ENCODE data around the gene PDCL3.

The PDCL3 gene

DNA sequence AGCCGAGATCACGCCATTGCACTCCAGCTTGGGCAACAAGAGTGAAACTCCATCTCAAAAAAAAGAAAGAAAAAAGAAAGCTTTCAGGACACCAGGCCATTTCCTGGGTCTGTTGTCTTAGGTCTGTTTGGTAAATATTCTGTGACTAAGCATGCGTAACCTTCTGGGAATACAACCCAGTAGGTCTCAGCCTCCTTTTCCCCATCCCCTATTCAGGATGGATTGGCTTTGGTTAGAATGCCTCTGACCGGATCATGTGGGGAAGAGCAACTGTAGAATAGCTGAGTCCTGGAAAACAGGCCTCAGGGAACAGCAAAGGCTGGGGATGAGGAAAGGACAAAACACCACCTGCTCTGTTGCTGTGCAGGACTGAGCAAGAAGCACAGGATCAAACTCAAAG lies 1.6 kb upstream of the PDCL3 start:
- no peak for DNase-seq (ENCODE audit: low read depth)

DNA sequence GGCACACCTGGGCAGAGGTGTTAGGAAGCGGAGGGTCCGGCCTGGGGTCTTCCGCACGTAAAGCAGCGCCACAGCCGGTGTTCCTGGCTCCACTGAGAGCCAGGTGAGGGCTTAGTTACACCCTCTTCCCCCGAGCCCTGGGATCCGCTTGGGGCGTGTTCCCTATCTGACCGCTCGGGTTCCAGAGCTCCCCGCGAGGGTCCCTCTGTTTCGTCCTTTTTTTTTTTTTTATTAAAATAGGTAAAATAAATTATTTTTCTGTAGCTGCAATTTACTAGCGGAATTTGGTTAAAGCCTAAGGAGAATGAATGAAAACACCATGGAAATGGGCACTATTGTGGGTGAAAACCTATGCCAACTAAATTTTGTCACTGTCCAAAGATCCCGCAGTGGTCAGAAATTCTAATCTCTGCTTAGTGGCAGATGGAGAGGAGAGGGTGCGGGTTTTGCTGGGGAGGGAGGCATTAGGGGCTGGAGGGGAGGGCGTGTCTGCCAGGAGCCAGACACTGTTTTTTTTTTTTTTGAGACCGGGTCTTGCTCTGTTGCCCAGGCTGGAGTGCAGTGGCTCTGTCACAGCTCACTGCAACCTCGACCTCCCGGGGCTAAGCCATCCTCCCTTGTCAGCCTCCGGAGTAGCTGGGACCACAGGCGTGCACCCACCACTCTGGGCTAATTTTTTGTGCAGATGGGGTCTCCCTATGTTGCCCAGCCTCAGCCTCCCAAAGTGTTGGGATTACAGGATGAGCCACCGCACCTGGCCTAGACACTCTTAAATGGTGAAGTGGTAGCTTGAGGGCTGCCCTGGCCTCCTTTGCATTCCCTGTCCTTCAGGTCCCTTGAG lies 834 bp downstream of the PDCL3 start:
- no peak for DNase-seq (ENCODE audit: low read depth)

DNA sequence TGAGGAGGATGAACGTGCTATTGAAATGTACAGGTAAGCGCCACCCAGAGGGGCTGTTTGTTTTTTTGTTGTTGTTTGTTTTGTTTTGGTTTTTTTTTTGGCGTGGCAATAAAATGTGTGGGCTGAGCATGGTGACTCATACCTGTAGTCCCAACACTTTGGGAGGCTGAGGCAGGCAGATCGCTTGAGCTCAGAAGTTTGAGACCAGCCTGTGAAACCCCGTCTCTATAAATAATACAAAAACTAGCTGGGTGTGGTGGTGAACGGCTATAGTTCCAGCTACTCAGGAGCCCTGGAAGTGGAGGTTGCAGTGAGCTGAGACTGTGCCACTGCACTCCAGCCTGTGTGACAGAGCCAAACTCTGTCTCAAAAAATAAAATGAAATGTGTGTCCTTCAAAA lies 6.2 kb downstream of the PDCL3 start:
- DNase-seq (ENCODE audit: low read depth): no peak

DNA sequence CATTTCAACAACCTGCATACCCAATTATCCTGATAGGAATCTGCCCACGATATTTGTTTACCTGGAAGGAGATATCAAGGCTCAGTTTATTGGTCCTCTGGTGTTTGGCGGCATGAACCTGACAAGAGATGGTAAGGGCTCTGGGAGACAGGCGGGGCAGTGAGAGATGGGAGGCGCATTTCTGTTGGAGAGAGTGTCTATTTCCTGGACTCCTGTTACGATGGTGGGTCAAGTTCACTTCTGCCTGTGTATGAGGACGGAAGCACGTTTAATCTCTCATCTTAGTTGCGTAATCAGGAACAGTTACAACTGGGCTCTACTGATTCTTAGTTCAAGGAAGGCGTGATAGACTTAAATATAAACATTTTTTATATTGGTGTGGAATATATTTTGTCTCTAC lies 8.9 kb downstream of the PDCL3 start:
- DNase-seq (ENCODE audit: low read depth): no peak

DNA sequence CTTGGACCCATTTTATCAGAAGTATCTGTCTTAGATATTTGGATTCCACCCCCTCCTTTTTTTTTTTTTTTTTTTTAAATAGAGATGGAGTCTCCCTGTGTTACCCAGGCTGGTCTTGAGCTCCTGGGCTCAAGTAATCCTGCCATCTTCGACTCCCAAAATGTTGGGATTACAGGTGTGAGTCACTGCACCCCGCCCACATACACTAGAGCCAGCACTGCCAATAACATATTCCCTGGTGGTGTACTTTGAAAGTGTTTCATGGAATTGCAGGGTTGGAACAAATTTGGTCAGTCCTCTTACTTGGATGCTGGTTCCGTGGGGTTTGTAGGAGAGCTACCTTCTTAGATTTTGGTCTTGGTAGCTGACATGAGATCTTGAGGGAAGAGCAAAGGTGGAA lies 15.0 kb downstream of the PDCL3 start:
- no peak for DNase-seq (ENCODE audit: low read depth)

DNA sequence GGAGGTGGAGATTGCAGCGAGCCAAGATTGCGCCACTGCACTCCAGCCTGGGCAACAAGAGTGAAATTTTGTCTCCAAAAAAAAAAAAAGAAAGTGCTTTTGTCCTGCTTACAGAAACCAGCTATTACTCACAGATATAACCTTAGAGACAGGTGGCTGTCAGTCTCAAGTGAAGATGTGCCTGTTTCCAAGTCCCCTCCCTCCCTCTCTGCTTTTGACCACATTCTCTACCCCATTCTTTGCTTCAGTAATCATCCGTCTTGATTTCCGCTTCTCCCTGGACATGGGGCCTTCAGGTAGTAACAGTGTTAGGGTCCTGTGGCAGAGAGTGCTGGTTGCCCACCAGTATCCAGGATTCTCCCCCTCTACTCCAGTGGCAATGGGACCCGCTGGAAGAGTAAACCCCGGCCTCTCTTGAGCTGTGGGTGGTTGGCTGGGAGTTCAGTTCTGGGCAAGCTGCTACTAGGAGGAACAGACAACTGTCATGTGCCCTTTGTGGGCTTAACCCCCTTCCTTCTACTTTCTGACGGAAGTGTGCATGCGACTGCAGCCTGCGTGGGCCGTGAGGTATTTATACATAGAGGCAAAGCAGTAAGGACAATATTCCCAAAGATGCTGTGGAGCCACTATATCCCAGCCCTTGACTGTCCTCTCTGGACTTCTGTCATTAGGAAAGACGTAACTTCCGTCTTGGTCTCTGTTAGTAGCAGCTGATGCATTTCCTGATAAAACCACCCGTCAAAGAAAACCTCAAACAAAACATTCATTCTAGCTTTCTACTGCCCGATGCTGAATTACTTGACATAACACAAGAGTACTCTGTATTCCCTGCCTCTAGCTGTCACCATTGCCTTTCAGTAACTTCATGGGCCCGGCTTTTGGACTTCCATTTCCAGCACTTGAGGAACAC lies 17.8 kb downstream of the PDCL3 start:
- no peak for DNase-seq (ENCODE audit: low read depth)

DNA sequence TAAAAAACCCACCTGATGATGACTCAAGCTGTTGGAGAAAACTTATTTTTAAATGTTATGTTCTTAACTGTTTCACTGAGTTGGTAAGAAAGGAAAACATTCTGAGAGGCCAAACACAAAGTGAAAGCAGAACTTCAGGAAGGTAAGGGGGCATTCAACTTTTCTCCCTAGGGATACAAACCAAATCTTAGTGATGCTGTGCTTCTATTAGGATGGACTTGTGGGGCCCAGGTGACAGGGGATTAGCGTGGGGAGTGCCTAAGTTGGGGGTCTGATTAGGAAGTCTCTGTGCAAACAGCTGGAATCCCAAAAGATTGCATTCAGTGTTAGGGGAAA lies 18.5 kb downstream of the PDCL3 start:
- no peak for DNase-seq (ENCODE audit: low read depth)

DNA sequence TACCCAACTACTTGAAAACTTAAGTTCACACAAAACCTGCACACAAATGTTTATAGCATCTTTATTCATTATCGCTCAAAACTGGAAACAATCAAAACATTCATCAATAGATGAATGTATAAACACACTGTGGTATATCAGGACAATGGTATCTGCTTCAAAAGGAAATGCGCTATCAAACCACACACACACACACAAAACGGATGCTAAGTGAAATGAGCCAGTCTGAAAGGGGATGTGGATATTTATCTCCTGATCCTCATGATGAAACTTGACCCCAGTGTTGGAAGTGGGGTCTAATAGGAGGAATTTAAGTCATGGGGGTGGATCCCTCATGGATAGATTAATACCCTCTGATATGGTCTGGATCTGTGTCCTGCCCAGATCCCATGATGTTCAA lies 22.0 kb downstream of the PDCL3 start:
- no peak for DNase-seq (ENCODE audit: low read depth)

DNA sequence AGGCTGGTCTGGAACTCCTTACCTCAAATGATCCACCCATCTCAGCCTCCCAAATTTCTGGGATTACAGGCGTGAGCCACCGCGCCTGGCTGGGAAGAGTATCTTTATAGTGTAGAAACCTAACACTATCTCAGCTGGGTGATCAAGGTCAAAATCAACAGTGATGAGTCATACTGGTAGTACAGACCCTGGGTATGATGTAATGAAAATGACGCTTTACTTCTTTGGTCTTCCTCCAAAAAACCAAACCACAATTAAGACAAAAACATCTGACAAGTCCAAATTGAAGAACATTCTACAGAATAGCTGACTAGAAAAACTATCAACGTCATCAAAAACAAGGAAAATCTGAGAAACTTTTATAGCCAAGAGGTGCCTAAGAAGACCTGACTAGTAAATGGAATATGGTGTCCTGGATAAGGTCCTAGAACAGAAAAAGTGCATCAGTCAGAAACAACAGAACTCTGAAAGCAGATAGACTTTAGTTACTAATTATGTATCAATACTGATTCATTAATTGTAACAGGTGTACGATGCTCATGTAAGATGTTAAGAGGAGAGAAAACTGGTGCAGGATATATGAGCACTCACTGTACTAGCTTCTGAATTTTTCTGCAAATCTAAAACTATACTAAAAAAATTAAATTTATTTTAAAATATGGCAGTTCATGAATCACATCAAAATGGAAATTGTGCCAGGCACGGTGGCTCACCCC lies 25.4 kb downstream of the PDCL3 start:
- DNase-seq (ENCODE audit: low read depth): peak; percentile 17

DNA sequence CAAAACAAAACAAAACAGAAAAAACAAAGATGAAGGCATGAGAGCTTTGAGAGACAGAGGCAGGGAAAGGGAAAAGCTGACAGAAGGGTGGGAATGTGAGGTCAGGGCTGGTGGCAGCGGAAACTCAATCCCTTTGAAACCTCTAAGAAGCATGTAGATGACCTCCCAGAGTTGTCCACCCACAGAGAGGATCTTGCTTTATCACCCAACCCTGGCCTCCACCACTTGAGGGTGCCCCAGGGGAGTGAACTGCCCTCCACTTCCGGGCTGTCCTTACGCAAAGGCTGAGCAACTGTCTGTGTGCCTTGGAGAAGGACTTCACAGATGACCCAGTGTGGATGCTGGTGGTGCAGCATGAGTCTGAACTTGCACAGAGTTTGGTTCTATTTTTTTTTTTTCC lies 26.7 kb downstream of the PDCL3 start:
- DNase-seq (ENCODE audit: low read depth): no peak

DNA sequence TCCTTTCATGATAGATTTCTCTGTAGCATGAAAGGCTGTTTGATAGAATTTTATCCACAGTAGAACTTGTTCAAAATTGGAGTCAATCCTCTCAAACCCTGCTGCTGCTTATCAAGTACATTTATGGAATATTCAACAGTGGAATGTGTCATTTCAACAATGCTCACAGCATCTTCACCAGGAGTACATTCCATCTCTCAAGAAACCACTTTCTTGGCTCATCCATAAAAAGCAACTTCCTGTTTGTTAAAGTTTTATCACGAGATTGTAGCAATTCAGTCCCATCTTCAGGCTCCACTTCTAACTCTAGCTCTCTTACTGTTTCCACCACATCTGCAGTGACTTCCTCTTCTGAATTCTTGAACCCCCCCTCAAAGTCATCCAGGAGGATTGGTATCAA lies 29.4 kb downstream of the PDCL3 start:
- no peak for DNase-seq (ENCODE audit: low read depth)

DNA sequence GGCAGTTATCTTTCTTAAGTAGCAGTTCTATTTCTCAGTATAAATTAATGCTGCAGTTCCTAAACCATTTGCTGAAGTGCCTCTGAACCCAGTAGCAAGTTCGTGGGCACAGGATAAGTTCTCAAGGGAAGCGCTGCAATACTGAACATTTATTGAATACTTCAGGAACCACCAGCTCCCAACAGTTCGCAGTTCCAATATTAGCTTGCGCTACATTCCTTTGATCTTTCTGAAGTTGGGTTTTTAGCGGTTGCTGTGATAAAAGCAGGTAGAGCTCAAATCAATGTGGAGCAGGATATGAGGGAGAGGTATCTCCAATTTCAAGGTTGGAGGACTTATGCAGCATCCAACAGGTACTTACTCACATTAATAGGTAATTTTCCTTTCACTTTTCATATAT lies 33.7 kb downstream of the PDCL3 start:
- no peak for DNase-seq (ENCODE audit: low read depth)

DNA sequence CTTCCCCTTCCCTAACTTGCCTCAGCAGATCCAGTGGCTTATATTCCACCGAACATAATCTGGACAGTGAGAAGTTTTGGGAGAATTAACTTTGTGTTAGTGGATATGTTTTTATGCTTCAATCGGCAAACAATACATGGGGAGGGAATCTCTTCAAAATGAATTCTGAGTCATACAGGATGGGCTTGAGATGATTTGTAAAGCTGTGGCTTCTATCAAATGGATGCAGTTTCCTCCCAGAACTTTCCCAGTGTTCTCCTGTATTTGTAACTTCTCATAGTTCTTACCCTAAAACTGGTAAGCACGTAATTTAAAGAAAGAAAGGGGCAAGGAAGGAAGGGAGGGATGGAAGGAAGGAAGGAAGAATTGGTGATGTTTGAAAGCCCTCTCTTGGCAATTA lies 36.8 kb downstream of the PDCL3 start:
- DNase-seq (ENCODE audit: low read depth): no peak

DNA sequence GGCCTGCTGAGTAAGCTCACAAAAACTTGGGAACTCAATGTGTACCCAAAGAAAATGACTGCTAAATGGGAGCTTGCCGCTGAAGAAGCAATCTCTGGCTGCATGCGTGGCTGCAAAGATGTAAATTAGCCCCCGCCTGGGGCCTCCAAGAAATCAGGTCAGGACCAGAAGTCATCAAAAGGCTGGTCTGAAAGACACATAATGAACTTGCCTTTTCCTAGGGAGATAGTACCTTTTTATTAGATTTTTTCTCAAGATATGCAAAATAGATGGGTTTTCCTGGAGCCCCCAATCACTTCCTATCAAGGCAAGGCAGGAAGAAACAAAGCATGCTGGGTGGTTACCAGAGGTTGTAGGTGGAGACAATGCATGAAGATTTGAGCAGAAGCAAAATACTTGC lies 38.9 kb downstream of the PDCL3 start:
- DNase-seq (ENCODE audit: low read depth): no peak

DNA sequence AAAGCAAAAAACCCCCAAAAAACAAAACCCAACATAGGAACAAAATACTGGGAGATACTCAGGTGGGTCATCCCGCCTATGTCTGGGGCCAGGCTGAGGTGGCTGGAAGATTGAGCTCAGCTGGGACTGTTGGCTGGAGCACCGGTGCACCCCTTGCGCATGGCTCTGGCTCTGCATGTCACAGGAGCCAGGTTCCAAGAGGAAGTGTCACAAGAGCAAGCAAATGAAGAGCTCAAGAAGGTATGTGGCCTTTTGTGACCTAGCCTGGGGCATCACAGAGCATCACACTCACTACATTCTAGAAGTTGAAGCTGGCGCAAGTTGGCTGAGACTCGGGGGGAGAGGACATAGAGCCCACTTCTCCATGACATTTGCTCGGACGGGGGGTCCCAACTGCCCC lies 40.6 kb downstream of the PDCL3 start:
- DNase-seq (ENCODE audit: low read depth): no peak

DNA sequence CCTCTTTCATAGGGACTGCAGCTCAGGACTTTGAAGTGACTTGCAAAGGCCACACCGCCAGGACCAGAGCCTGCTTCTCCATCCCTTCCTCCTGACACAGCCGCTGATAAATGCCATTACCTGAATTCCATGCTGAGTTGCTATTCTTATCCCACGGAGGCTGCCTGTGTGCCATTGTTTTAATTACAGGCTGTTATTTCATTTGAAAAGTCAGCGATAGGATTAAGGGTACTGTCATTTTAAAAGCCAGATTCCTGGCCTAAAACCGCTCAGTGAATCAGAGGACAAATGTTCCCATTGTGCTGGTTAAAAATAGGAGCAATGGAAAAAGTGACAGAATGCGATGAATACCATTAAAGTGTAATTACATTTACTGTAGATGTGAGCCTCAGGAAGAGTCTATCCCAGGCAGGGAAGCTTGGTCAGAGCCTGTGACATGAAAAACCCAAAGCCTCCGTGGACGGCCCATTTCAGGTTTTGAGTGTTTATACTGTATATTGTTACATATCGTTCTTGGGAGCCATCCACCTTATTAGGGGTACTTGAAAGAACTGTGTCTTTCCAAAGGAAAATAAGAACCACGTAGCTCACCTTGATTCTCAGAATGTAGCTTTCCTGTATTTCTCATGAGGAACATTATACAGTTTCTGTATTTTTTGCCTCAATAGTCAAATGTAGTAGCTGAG lies 41.3 kb downstream of the PDCL3 start:
- DNase-seq (ENCODE audit: low read depth): no peak

DNA sequence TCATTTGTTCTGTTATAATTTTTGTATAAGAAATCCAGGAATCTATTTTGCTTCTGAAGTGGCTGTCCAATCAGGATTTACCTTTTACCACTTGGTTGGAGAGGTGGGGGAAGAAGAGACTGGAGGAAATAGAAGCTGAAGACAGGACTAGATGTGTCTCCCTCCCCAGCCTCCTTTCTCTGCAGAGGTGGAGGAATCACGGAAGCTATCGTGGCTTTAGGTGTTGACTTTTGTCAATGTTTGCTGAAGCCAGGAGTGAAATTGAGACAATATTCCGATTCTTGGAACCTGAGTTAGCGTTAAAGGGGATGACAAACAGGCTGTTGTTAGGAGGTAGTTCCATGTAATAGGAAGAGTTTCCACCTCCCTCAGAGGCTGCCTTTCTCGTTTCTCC lies 43.5 kb downstream of the PDCL3 start:
- DNase-seq (ENCODE audit: low read depth): no peak

DNA sequence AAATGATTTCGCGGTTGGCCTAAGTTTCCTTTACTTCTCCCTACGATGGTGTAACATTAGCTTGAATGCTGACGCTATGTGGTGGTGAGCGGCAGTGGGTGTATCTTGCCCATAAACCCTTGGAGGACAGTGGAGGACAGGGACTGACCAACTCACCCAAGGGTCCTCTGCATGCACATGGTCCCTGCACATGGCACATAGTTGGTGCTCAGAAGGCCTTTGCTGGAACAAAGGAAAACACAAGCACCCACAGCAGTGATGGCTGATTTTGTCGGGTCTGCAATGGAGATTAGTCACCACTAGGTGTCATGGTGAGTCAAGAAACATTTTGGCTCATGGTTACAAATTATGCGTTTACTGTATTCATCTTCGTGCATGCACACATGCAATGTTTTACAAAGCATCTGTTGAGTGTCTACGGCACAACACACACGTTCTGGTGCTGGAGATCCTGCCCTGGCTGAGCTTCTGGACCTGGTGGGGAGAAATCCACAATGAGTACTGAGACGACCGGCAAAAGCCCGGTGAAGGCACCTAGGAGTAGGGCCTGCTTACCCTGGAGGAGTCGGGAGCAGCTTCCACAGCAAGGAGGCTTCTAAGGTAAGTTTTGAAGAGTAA lies 44.0 kb downstream of the PDCL3 start:
- DNase-seq (ENCODE audit: low read depth): no peak

DNA sequence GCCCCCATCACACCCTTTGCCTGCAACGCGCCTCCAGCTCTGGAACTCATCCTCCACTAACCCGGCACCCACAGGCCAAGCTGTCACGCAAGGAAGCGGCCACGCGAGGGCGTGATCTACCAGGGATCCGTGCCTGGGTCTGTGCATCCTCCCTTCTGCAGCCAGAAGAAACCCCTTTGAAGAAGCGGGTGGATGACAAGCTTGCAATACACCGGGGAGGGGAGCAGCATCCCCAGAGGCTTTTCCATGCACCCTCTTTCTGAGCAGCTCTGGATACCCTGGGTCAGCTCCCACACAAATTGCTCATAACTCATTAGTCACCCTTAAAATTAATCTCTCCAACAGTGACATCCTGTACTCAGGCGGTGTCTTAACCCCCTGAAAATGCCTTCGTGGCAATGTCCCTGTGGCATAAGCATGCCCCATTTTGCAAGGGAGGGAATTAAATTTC lies 47.6 kb downstream of the PDCL3 start:
- peak; percentile 21 for DNase-seq (ENCODE audit: low read depth)

DNA sequence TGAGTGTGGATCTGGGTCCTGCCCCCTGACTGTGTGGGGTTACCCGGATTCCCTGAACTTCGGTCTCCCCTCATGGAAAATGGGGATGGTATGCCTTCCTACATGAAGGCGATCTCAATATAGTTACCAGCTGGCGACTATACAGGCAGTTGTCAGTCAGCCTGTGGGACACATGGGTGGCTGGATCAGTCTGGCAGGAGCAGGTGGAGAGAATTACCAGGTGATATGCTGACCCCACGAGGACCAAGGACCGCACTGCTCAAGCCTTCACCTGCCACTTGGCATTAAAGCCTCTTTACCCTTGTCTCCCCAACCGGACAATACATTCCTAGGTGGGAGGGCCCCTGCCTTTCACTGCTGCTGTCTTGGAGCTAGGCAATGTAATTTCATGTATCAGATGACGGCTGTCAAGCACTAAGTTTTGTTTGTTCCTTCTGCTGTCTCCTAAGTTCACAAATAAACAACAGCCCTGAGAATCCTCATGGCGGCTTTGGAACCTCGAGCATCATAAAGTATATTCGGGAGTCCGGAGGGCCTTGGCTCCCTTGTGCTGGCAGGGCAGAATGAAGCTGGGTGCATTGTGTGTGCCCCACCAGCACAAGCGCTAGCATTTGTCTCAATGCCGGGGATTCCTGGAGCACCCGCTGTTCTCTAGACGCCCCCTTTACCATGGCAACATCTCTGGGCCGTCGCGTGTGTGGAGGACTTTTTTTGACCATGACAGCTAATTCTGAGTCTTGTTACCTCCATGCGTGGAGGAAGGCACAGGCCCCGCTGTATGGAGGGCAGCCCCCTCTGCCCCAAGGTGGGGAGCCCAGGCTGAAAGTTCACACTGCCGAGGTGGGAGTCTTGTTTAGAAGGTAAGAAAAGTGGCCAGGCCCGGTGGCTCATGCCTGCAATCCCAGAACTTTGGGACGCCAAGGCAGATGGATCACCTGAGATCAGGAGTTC lies 48.6 kb downstream of the PDCL3 start:
- no peak for DNase-seq (ENCODE audit: low read depth)
